GM21528 (cell line): Measurements from ENCODE around the gene TRIM72.
"Not testable (repeated sequence)": the region's sequence is repeated elsewhere in the genome, so short reads cannot be mapped to it uniquely, and the experiment has no call there.

Experiments
- ATAC-seq: cut with Tn5 transposase; IDR thresholded peaks from one replicate; pipeline ENCODE4 v1.9.1; 2021; ENCODE audit warnings: mild to moderate bottlenecking, moderate library complexity; ENCODE audit not compliant: unreplicated experiment, low FRiP score

TRIM72 gene

DNA sequence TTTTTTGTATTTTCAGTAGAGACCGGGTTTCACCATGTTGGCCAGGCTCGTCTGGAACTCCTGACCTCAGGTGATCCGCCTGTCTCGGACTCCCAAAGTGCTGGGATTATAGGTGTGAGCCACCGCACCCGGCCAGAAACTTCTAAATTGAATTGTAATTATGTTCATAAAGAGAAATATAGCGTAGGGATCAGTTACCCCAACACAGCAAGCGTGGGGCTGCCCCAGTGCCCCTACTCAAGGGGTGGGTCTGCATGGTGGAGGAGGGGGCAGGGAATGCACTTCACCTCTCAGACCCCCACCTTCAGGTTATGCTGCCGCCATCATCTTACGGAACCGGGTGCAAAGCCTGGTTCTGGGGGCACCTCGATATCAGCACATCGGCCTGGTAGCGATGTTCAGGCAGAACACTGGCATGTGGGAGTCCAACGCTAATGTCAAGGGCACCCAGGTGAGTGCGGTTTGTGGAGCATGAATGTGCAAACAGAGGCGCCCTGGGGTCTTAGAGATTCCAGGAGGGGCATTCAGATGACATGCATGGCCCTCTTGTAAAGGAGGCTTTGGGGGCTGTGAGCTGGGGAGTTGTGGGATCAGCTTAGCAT, 63.8 kb downstream of the TRIM72 start:
- no peak for ATAC-seq

DNA sequence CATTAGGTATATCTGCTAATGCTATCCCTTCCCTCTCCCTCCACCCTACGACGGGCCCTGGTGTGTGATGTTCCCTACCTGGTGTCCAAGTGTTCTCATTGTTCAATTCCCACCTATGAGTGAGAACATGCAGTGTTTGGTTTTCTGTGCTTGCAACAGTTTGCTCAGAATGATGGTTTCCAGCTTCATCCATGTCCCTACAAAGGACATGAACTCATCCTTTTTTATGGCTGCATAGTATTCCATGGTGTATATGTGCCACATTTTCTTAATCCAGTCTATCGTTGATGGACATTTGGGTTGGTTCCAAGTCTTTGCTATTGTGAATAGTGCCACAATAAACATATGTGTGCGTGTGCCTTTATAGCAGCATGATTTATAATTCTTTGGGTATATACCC, 64.9 kb downstream of the TRIM72 start:
- not testable (repeated sequence) for ATAC-seq
